Peyer's patch (tissue), 4 donors: ENCODE results near the gene ROPN1B.

Experiments
- POLR2A ChIP-seq, 2 donors: fragments of 450-650 bp; IDR thresholded peaks; one replicate each; pipeline ENCODE4 v1.5.1; 2017; ENCODE audit warnings: antibody characterized with exemption in 2 of 2, mild to moderate bottlenecking in 2 of 2, moderate library complexity in 2 of 2
- TF ChIP-seq, protein P1 (sequence below), 6 experiments: fragments of 450-650 bp in 4 of 6; fragments of 200-600 bp in 2 of 6; sonication (generic) in 1 of 6; IDR thresholded peaks; one replicate each; pipeline ENCODE4 v1.5.1; 2017 to 2019; ENCODE audit warnings: antibody characterized with exemption in 6 of 6, mild to moderate bottlenecking in 3 of 6, moderate library complexity in 1 of 6

DNA sequence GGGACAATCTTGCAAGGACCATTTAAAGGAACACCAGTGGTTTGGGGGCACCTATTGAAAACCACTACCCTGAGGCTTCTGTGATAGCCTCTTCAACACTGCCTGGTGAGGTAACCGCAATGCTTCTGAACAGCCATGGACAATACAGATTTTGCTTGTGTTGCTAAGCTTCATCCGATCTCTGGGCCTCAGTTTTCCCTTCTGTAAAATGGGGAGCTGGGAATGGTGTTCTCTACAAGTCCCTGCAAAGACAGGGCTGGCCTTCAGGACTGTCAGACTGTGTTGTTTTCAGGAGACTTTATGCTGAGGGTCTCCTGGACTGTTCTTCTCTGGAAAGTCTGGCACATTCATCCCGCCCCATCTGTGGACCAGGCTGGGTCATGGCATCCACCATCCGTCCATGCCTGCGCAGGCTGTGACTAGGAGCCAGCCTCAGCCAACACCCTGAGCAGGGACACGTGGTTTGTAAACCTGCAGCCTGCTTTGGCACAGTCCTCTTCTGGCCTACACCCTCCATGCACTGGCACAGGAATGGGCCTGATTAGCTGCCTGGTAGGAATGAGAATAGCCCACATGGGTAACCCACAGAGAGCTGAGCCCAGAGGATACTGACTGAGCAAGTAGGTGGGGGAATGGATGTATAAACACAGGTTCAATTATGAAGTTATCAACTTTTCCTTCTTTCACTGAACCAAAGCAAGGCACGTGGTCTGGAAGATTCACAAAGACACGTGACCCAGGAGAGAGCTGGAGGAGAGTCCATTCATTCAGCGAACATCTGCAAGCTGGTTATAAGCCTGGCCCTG is 55.3 kb downstream of the ROPN1B start:
- TF ChIP-seq, protein P1, sequence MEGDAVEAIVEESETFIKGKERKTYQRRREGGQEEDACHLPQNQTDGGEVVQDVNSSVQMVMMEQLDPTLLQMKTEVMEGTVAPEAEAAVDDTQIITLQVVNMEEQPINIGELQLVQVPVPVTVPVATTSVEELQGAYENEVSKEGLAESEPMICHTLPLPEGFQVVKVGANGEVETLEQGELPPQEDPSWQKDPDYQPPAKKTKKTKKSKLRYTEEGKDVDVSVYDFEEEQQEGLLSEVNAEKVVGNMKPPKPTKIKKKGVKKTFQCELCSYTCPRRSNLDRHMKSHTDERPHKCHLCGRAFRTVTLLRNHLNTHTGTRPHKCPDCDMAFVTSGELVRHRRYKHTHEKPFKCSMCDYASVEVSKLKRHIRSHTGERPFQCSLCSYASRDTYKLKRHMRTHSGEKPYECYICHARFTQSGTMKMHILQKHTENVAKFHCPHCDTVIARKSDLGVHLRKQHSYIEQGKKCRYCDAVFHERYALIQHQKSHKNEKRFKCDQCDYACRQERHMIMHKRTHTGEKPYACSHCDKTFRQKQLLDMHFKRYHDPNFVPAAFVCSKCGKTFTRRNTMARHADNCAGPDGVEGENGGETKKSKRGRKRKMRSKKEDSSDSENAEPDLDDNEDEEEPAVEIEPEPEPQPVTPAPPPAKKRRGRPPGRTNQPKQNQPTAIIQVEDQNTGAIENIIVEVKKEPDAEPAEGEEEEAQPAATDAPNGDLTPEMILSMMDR (IDR thresholded peaks at IDR 0.05): no peak
- TF ChIP-seq POLR2A (IDR thresholded peaks at IDR 0.05): no peak
